ENCODE results near the gene MCU. TPM values are rescaled to one million over a fixed set of nuclear protein-coding genes. Genes with fewer than 3 reads are reported as not detected.
"Not testable (repeated sequence)": the region's sequence is repeated elsewhere in the genome, so short reads cannot be mapped to it uniquely, and the experiment has no call there.

The MCU gene
- total RNA-seq, 1 donor from 2014 or later = 31.8 TPM

DNA sequence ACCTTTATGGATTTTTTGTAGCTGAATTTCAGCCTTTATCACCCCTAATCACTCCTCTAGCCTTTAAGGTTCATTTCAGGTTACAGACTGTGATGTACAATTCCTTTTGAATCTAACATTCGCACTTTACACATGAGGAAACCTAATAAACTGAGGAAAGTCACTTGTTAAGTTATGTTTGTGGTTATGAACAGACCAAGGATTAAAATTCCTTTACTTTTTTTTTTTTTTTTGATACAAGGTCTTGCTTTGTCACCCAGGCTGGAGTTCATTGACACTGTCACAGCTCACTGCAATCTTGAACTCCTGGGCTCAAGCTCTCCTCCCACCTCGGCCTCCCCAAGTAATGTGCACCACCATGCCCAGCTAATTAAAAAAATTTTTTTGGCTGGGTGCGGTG is 3.6 kb downstream of the MCU start:
- Mint-ChIP-seq H3K9me3 (ENCODE audit: unreplicated experiment) (no peaks in the 10 kb centered on the region), H3K4me3 (ENCODE audit: unreplicated experiment) (no peak overlapping the region), H3K36me3 (ENCODE audit: low read depth, unreplicated experiment) (no peaks in the 10 kb centered on the region), H3K4me1 (ENCODE audit: low read depth, unreplicated experiment) (peaks cover 16% of the 10 kb centered on the region), H3K27me3 (ENCODE audit: low read depth, unreplicated experiment) (no peaks in the 10 kb centered on the region), H3K27ac (ENCODE audit: unreplicated experiment) (no peak overlapping the region)
- H3K4me1 ChIP-seq (ENCODE audit: insufficient read depth, low read length) = peaks cover 23% of the 10 kb centered on the region
- H3K27me3 ChIP-seq (ENCODE audit: insufficient read depth, low read length) = no peaks in the 10 kb centered on the region
- H3K79me2 ChIP-seq (ENCODE audit: insufficient read depth, low read length) = peaks cover 77% of the 10 kb centered on the region
- FAIRE-seq = no peak
- H3K4me3 ChIP-seq (ENCODE audit: insufficient read depth, low read depth, low read length) = no peak overlapping the region
- no peak overlapping the region for H2AFZ ChIP-seq (ENCODE audit: low read depth, low read length)
- peak overlapping the region; percentile 36 for H3K9ac ChIP-seq (ENCODE audit: low read length)
- H3K4me2 ChIP-seq (ENCODE audit: low read length) = peak overlapping the region; percentile 58
- TF ChIP-seq, protein P1, sequence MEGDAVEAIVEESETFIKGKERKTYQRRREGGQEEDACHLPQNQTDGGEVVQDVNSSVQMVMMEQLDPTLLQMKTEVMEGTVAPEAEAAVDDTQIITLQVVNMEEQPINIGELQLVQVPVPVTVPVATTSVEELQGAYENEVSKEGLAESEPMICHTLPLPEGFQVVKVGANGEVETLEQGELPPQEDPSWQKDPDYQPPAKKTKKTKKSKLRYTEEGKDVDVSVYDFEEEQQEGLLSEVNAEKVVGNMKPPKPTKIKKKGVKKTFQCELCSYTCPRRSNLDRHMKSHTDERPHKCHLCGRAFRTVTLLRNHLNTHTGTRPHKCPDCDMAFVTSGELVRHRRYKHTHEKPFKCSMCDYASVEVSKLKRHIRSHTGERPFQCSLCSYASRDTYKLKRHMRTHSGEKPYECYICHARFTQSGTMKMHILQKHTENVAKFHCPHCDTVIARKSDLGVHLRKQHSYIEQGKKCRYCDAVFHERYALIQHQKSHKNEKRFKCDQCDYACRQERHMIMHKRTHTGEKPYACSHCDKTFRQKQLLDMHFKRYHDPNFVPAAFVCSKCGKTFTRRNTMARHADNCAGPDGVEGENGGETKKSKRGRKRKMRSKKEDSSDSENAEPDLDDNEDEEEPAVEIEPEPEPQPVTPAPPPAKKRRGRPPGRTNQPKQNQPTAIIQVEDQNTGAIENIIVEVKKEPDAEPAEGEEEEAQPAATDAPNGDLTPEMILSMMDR (IDR thresholded peaks at IDR 0.05; ENCODE audit: insufficient read depth, low read depth, low read length) = no peak
- TF ChIP-seq EZH2 (IDR thresholded peaks at IDR 0.05; ENCODE audit: insufficient read depth, low read length) = no peak
- H3K27ac ChIP-seq (ENCODE audit: low read depth, low read length) = no peak overlapping the region
- no peaks in the 10 kb centered on the region for H3K9me3 ChIP-seq (ENCODE audit: insufficient read depth, low read depth, low read length)
- peaks cover 59% of the 10 kb centered on the region for H4K20me1 ChIP-seq (ENCODE audit: insufficient read depth, low read length)
- no peak for DNase-seq (ENCODE audit: low read depth)
- H3K36me3 ChIP-seq (ENCODE audit: insufficient read depth, low read length) = no peaks in the 10 kb centered on the region

DNA sequence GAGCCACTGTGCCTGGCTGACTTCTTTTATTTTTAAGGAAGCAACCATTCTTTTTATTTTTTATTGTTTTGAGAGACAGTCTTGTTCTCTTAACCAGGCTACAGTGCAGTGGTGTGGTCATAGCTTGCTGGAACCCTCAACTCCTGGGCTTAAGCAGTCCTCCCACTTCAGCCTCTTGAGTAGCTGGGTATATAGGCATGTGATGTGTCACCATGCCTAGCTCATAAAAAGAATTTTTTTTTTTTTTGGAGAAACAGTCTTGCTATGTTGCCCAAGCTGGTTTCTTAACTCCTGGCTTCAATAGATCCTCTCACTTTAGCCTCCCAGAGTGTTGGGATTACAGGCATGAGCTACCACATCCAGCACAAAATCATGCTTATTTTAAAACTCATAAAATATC is 5.8 kb downstream of the MCU start:
- Histone ChIP-seq H3K4me3 (ENCODE audit: insufficient read depth, low read depth, low read length) (no peak overlapping the region), H3K4me1 (ENCODE audit: insufficient read depth, low read length) (peaks cover 23% of the 10 kb centered on the region), H4K20me1 (ENCODE audit: insufficient read depth, low read length) (peaks cover 72% of the 10 kb centered on the region), H3K9ac (ENCODE audit: low read length) (no peak overlapping the region), H3K27me3 (ENCODE audit: insufficient read depth, low read length) (no peaks in the 10 kb centered on the region), H3K9me3 (ENCODE audit: insufficient read depth, low read depth, low read length) (no peaks in the 10 kb centered on the region), H3K4me2 (ENCODE audit: low read length) (no peak overlapping the region), H3K79me2 (ENCODE audit: insufficient read depth, low read length) (peaks cover 95% of the 10 kb centered on the region), H2AFZ (ENCODE audit: low read depth, low read length) (no peak overlapping the region), H3K27ac (ENCODE audit: low read depth, low read length) (no peak overlapping the region), H3K36me3 (ENCODE audit: insufficient read depth, low read length) (no peaks in the 10 kb centered on the region)
- FAIRE-seq (no peak), DNase-seq (ENCODE audit: low read depth) (no peak)
- Mint-ChIP-seq H3K4me3 (ENCODE audit: unreplicated experiment) (no peak overlapping the region), H3K9me3 (ENCODE audit: unreplicated experiment) (no peaks in the 10 kb centered on the region), H3K36me3 (ENCODE audit: low read depth, unreplicated experiment) (no peaks in the 10 kb centered on the region), H3K4me1 (ENCODE audit: low read depth, unreplicated experiment) (peaks cover 16% of the 10 kb centered on the region), H3K27me3 (ENCODE audit: low read depth, unreplicated experiment) (no peaks in the 10 kb centered on the region), H3K27ac (ENCODE audit: unreplicated experiment) (no peak overlapping the region)
- TF ChIP-seq, protein P1 (IDR thresholded peaks at IDR 0.05; ENCODE audit: insufficient read depth, low read depth, low read length) = no peak
- no peak for TF ChIP-seq EZH2 (IDR thresholded peaks at IDR 0.05; ENCODE audit: insufficient read depth, low read length)

DNA sequence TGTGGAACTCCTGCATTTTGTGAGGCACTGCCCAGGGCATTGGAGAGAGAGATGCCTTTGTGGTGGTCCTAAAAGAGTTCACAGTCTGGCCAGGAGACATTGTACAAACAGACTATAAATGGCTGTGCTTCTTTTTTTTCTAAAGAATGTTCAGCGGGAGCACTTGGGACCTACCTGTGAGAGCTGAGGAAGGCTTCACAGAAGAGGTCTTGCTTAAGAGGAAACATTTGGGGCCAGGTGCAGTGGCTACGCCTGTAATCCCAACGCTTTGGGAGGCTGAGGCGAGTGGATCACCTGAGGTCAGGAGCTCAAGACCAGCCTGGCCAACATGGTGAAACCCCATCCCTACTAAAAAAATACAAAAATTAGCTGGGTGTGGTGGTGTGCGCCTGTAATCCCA is 10.5 kb downstream of the MCU start:
- not testable (repeated sequence) for H3K9me3 Mint-ChIP-seq (ENCODE audit: unreplicated experiment); H3K4me1 ChIP-seq (ENCODE audit: insufficient read depth, low read length); H3K27me3 Mint-ChIP-seq (ENCODE audit: low read depth, unreplicated experiment); H3K36me3 ChIP-seq (ENCODE audit: insufficient read depth, low read length); H3K9ac ChIP-seq (ENCODE audit: low read length); H3K4me2 ChIP-seq (ENCODE audit: low read length); H3K4me3 ChIP-seq (ENCODE audit: insufficient read depth, low read depth, low read length); H2AFZ ChIP-seq (ENCODE audit: low read depth, low read length); H3K27me3 ChIP-seq (ENCODE audit: insufficient read depth, low read length); H3K4me3 Mint-ChIP-seq (ENCODE audit: unreplicated experiment); H3K27ac ChIP-seq (ENCODE audit: low read depth, low read length); DNase-seq (ENCODE audit: low read depth); H3K9me3 ChIP-seq (ENCODE audit: insufficient read depth, low read depth, low read length); H3K4me1 Mint-ChIP-seq (ENCODE audit: low read depth, unreplicated experiment); H3K27ac Mint-ChIP-seq (ENCODE audit: unreplicated experiment); FAIRE-seq; H3K36me3 Mint-ChIP-seq (ENCODE audit: low read depth, unreplicated experiment)
- Histone ChIP-seq H4K20me1 (ENCODE audit: insufficient read depth, low read length) (peaks cover 47% of the 10 kb centered on the region), H3K79me2 (ENCODE audit: insufficient read depth, low read length) (peaks cover 95% of the 10 kb centered on the region)
